PC-9 (cell line): Measurements from ENCODE around the gene DHCR7. TPM values are rescaled to one million over a fixed set of nuclear protein-coding genes. Genes with fewer than 3 reads are reported as not detected.

Experiments
- BruUV-seq: library from RNA; stranded (reverse); fragments of 400-500 nt; replicated peaks from 2 replicates; lab custom pipeline; 2021; lab: Mats Ljungman, UMichigan
- CTCF ChIA-PET: fragments of 300-600 bp; sonication (Branson Sonifier 250); formaldehyde crosslinking; loops from one replicate; lab custom pipeline; 2022; ENCODE audit warnings: antibody characterized with exemption; lab: Charles Lee
- POLR2A ChIA-PET: fragments of 300-600 bp; sonication (Branson Sonifier 250); formaldehyde crosslinking; loops from one replicate; lab custom pipeline; 2022; ENCODE audit warnings: antibody characterized with exemption; ENCODE audit not compliant: unreplicated experiment; lab: Charles Lee
- DNase-seq, 2 experiments: peaks; one replicate each; pipeline versions ENCODE4 v3.0.0 to v3.0.0-alpha.2; 2015 to 2022; ENCODE audit warnings: mixed read lengths in 1 of 2
- H2AFZ ChIP-seq: fragments of 200-600 bp; sonication (generic); 2 replicates; pipeline ENCODE4 v1.8.1; 2017; ENCODE audit warnings: antibody characterized with exemption
- H3F3A ChIP-seq: fragments of 200-600 bp; sonication (generic); 2 replicates; pipeline ENCODE4 v1.8.1; 2017; ENCODE audit warnings: antibody characterized with exemption, mild to moderate bottlenecking, low read depth; ENCODE audit not compliant: insufficient read depth
- H3K27ac ChIP-seq: fragments of 200-600 bp; sonication (generic); 2 replicates; pipeline ENCODE4 v1.6.1; 2016; ENCODE audit warnings: mixed run types
- H3K27me3 ChIP-seq: fragments of 200-600 bp; sonication (generic); 2 replicates; pipeline ENCODE4 v1.6.1; 2016; ENCODE audit warnings: low read depth, mixed run types; ENCODE audit not compliant: insufficient read depth
- H3K36me3 ChIP-seq: fragments of 200-600 bp; sonication (generic); 2 replicates; pipeline ENCODE4 v1.6.1; 2016; ENCODE audit warnings: low read depth, mixed run types
- H3K4me1 ChIP-seq: fragments of 200-600 bp; sonication (generic); replicated peaks from 2 replicates; pipeline ENCODE4 v1.6.1; 2016; ENCODE audit warnings: mixed run types; ENCODE audit not compliant: insufficient read depth
- H3K4me2 ChIP-seq: fragments of 200-600 bp; sonication (generic); 2 replicates; pipeline ENCODE4 v1.6.1; 2017; ENCODE audit warnings: mixed run types
- H3K4me3 ChIP-seq: fragments of 200-600 bp; sonication (generic); 2 replicates; pipeline ENCODE4 v1.6.1; 2016; ENCODE audit warnings: mixed run types
- H3K79me2 ChIP-seq: fragments of 200-600 bp; sonication (generic); 2 replicates; pipeline ENCODE4 v1.6.1; 2017; ENCODE audit warnings: low read depth, mixed run types
- H3K9me2 ChIP-seq: fragments of 200-600 bp; sonication (generic); 2 replicates; pipeline ENCODE4 v1.8.1; 2017; ENCODE audit warnings: mild to moderate bottlenecking; ENCODE audit not compliant: insufficient read depth
- H3K9me3 ChIP-seq: fragments of 200-600 bp; sonication (generic); 2 replicates; pipeline ENCODE4 v1.8.1; 2016; ENCODE audit warnings: low read depth; ENCODE audit not compliant: insufficient read depth
- H4K20me1 ChIP-seq: fragments of 200-600 bp; sonication (generic); 2 replicates; pipeline ENCODE4 v1.8.1; 2017; ENCODE audit not compliant: insufficient read depth
- CTCF ChIP-seq: fragments of 200-600 bp; sonication (generic); conservative IDR thresholded peaks from 2 replicates; pipeline ENCODE4 v1.6.1; 2017; ENCODE audit warnings: mixed run types, antibody characterized with exemption, mild to moderate bottlenecking, moderate library complexity
- EZH2 ChIP-seq: fragments of 200-600 bp; sonication (generic); IDR thresholded peaks from 2 replicates; pipeline ENCODE4 v1.8.0; 2017; ENCODE audit warnings: antibody characterized with exemption, low read depth
- intact Hi-C: fragments of 100-400 bp; cut with micrococcal nuclease; formaldehyde crosslinking; loops from one replicate; pipeline ENCODE4 v1.10.0; 2022; ENCODE audit not compliant: unreplicated experiment
- total RNA-seq: library from RNA; stranded (reverse); gene quantifications from 2 replicates; pipeline ENCODE4 v1.2.3, GENCODE V29; 2021

The DHCR7 gene
- total RNA-seq, 1 experiment from 2014 or later = 311 TPM

DNA sequence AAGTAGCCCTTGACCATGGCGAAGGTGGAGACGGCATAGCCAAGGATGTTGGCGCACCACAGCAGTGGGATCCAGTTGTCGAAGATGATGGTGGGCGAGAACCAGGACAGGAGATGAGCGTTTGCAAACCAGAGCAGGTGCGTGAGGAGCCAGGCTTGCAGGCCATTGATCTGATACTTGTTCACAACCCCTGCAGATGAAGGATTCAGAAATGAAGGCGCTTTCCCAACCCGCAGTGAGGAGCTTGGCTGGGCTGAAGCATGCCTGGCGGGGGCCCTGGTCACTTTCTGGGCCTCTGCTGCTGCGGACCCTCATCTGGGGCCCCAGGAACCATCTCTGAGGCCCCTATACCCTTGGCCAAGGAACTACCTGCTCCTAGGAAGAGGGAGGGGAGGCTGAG is 6.9 kb downstream of the DHCR7 start:
- Histone ChIP-seq H3K4me1 (peaks cover 1% of the 10 kb centered on the region), H3K4me3 (no peak overlapping the region), H3K9me2 (no peaks in the 10 kb centered on the region), H3K79me2 (peaks cover under 1% of the 10 kb centered on the region; the same call in 1 of the 2 replicates), H2AFZ (no peak overlapping the region), H3F3A (peaks cover under 1% of the 10 kb centered on the region), H3K36me3 (peaks cover 43% of the 10 kb centered on the region), H3K4me2 (no peak overlapping the region), H3K9me3 (no peaks in the 10 kb centered on the region), H4K20me1 (peaks cover 16% of the 10 kb centered on the region), H3K27ac (no peak overlapping the region), H3K27me3 (no peaks in the 10 kb centered on the region)
- ChIA-PET CTCF (no interaction called here), POLR2A (no interaction called here)
- BruUV-seq = no TSS peak
- TF ChIP-seq EZH2 = no peak
- TF ChIP-seq CTCF = no peak
- intact Hi-C loops = no loop called here
- no peak for DNase-seq

GRCh38 chr11:71440021-71440755 is 8.0 kb downstream of the DHCR7 start:
- BruUV-seq = no TSS peak
- no peak for DNase-seq
- CTCF ChIA-PET = no interaction called here
- H3K27ac ChIP-seq = no peak overlapping the region
- H4K20me1 ChIP-seq = peaks cover 16% of the 10 kb centered on the region
- H3F3A ChIP-seq = peaks cover under 1% of the 10 kb centered on the region; the same call in 1 of the 2 replicates
- H3K79me2 ChIP-seq = no peaks in the 10 kb centered on the region
- H3K36me3 ChIP-seq = peaks cover 32% of the 10 kb centered on the region
- H3K9me2 ChIP-seq = no peaks in the 10 kb centered on the region
- POLR2A ChIA-PET = no interaction called here
- no peaks in the 10 kb centered on the region for H3K9me3 ChIP-seq
- H3K4me2 ChIP-seq = no peak overlapping the region
- intact Hi-C loops = no loop called here
- no peaks in the 10 kb centered on the region for H3K27me3 ChIP-seq
- no peak for TF ChIP-seq CTCF
- TF ChIP-seq EZH2 = no peak
- no peak overlapping the region for H3K4me3 ChIP-seq
- H3K4me1 ChIP-seq = no peaks in the 10 kb centered on the region
- H2AFZ ChIP-seq = no peak overlapping the region

DNA sequence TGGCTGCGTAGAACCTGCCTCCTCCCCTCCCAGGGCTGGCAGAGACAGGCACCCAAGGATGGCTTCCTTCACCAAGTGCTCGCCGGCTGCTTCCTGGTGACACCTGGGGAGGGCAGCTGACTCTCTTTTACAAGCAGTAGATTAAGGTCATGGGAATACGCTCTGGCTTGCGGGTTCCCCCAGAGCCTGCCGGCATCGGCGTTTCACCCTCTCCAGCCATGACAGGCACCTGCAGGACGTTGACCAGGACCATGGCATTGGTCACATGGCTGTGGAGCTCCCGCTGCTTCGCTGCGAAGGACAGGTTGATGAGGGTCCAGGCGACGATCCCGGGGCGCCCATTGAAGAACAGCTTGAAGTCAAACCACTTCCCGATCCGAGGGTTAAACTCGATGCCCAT is 9.5 kb downstream of the DHCR7 start:
- H3K79me2 ChIP-seq = no peaks in the 10 kb centered on the region
- POLR2A ChIA-PET = no interaction called here
- no peak overlapping the region for H2AFZ ChIP-seq
- no peaks in the 10 kb centered on the region for H3K9me3 ChIP-seq
- no peak overlapping the region for H3K27ac ChIP-seq
- no peak overlapping the region for H3K4me3 ChIP-seq
- H3K4me1 ChIP-seq = peaks cover 13% of the 10 kb centered on the region
- no peaks in the 10 kb centered on the region for H3K27me3 ChIP-seq
- no peak overlapping the region for H3K4me2 ChIP-seq
- intact Hi-C loops = no loop called here
- CTCF ChIA-PET = no interaction called here
- H3F3A ChIP-seq = peaks cover 16% of the 10 kb centered on the region
- H3K9me2 ChIP-seq = no peaks in the 10 kb centered on the region
- peaks cover 26% of the 10 kb centered on the region for H3K36me3 ChIP-seq
- no TSS peak for BruUV-seq
- no peak for TF ChIP-seq CTCF
- TF ChIP-seq EZH2 = no peak
- peaks cover 16% of the 10 kb centered on the region for H4K20me1 ChIP-seq
- DNase-seq = no peak
